ENCODE data around the gene ENDOD1.

Gene ENDOD1

GRCh38 chr11:95111923-95112540 lies 22.4 kb downstream of the ENDOD1 start:
- no peak for TF ChIP-seq CTCF (conservative IDR thresholded peaks at IDR 0.05; ENCODE audit: low read depth, low read length)
- DNase-seq (ENCODE audit: low read depth), result no peak
- H3K4me3 ChIP-seq (ENCODE audit: low read depth, low read length), result no peak overlapping the region

GRCh38 chr11:95115597-95115996 lies 26.0 kb downstream of the ENDOD1 start:
- H3K4me3 ChIP-seq (ENCODE audit: low read depth, low read length), result no peak overlapping the region
- TF ChIP-seq CTCF (conservative IDR thresholded peaks at IDR 0.05; ENCODE audit: low read depth, low read length), result no peak
- DNase-seq (ENCODE audit: low read depth), result no peak

DNA sequence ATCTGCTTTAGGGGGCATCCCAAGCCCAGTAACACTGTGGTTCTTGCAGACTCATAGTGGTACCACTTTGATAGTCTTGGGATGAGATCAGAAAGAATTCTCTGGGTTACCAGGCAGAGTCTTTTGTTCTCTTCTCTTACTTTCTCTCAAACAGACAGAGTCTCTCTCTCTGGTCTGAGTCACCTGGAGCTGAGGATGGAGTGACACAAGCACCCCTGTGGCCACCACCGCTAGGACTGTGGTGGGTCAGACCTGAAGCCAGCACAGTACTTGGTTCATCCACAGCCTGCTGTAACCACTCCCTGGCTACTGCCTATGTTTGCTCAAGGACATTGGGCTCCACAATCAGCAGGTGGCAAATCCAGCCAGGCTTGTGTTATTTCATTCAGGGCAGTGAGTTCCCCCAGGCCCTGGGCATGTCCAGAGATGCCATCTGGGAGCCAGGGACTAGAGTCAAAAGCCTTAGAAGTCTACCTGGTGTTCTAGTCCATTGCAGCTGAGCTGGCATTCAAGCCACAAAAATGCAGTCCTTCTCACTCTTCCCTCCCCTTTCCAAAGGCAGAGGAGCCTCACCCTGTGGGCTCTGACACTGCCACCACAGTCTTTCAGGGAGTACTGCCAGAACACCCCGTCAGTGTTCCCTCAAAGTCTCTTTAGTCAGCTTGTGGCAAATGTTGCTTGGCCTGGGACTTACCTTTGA lies 29.9 kb downstream of the ENDOD1 start:
- no peak for DNase-seq (ENCODE audit: low read depth)
- H3K4me3 ChIP-seq (ENCODE audit: low read depth, low read length), result no peak overlapping the region
- TF ChIP-seq CTCF (conservative IDR thresholded peaks at IDR 0.05; ENCODE audit: low read depth, low read length), result no peak

GRCh38 chr11:95121698-95122097 lies 32.1 kb downstream of the ENDOD1 start:
- no peak for DNase-seq (ENCODE audit: low read depth)
- H3K4me3 ChIP-seq (ENCODE audit: low read depth, low read length), result no peak overlapping the region
- TF ChIP-seq CTCF (conservative IDR thresholded peaks at IDR 0.05; ENCODE audit: low read depth, low read length), result no peak

DNA sequence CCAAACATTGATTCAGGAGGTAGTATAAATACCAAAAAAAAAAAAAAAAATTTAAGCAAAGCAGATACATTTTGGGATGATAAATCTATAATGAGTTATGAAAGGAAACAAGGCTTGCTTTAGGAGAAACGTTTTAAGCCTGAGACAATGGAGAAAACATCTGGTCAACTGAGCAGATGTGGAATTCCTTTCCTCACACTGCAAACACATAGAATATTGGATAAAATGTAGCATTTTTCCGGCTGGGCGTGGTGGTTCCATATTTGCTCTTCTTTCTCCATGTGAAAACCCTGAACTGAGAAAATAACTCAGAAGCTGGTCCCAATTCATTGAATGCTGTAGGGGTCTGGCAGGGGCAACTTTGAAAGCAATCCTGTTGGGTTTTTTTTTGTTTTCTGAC lies 33.9 kb downstream of the ENDOD1 start:
- no peak for DNase-seq (ENCODE audit: low read depth)
- H3K4me3 ChIP-seq (ENCODE audit: low read depth, low read length), result no peak overlapping the region
- TF ChIP-seq CTCF (conservative IDR thresholded peaks at IDR 0.05; ENCODE audit: low read depth, low read length), result no peak

DNA sequence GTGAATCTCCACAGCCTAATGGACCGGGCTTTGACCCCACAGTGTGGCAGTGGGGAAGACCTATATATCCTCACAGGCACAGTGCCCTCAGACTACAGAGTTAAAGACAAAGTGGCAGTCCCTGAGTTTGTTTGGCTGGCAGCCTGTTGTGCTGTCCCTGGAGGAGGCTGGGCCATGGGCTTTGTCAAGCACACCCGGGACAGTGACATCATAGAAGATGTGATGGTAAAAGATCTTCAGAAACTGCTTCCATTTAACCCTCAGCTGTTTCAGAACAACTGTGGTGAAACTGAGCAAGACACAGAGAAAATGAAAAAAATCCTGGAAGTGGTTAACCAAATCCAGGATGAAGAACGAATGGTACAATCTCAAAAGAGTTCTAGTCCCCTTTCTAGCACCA lies 39.0 kb downstream of the ENDOD1 start:
- H3K4me3 ChIP-seq (ENCODE audit: low read depth, low read length), result no peak overlapping the region
- TF ChIP-seq CTCF (conservative IDR thresholded peaks at IDR 0.05; ENCODE audit: low read depth, low read length), result no peak
- no peak for DNase-seq (ENCODE audit: low read depth)

- no peak for TF ChIP-seq CTCF (conservative IDR thresholded peaks at IDR 0.05; ENCODE audit: low read depth, low read length)
- DNase-seq (ENCODE audit: low read depth), result no peak
- no peak overlapping the region for H3K4me3 ChIP-seq (ENCODE audit: low read depth, low read length)
Observed at GRCh38 chr11:95132956-95133355, 43.3 kb downstream of the ENDOD1 start.

Data from choroid plexus epithelial cell (primary cell).